GM12878 (cell line): ENCODE measurements around the gene SMARCB1. TPM values are rescaled to one million over a fixed set of nuclear protein-coding genes. Genes with fewer than 3 reads are reported as not detected.

ENCODE experiments used
- ATF7 ChIP-seq: fragments of 450-650 bp; IDR thresholded peaks from 2 replicates; pipeline ENCODE4 v1.6.1; 2016; ENCODE audit warnings: low read depth, mild to moderate bottlenecking
- BACH1 ChIP-seq: fragments of 450-650 bp; IDR thresholded peaks from 2 replicates; pipeline ENCODE4 v1.6.1; 2017; ENCODE audit warnings: mild to moderate bottlenecking, borderline replicate concordance
- IKZF1 ChIP-seq: fragments of 450-650 bp; conservative IDR thresholded peaks from 2 replicates; pipeline ENCODE4 v1.6.1; 2017; ENCODE audit warnings: antibody characterized with exemption, mild to moderate bottlenecking
- JUND ChIP-seq: IDR thresholded peaks from 2 replicates; pipeline ENCODE4 v1.6.1; 2012; ENCODE audit warnings: low read depth, mild to moderate bottlenecking, low read length, improper control_type of control experiment, moderate library complexity
- KLF5 ChIP-seq: fragments of 450-650 bp; IDR thresholded peaks from 2 replicates; pipeline ENCODE4 v1.6.1; 2014; ENCODE audit warnings: mild to moderate bottlenecking; ENCODE audit not compliant: partially characterized antibody
- SP1 ChIP-seq: IDR thresholded peaks from one replicate; pipeline ENCODE4 v1.6.1; 2011; ENCODE audit warnings: low read depth, low read length
- STAT3 ChIP-seq: IDR thresholded peaks from 2 replicates; pipeline ENCODE4 v1.6.1; 2011; ENCODE audit warnings: low read depth, low read length, improper control_type of control experiment
- ZNF274 ChIP-seq: IDR thresholded peaks from one replicate; pipeline ENCODE4 v1.8.0; 2011; ENCODE audit not compliant: insufficient read length, insufficient read depth
- polyA plus RNA-seq, 11 experiments: library from polyadenylated mRNA; depleted of rRNA in 4 of 11; unstranded in 6 of 11; stranded (reverse) in 5 of 11; fragments of >200 nt; fragmentation: Nextera tagmentation in 4 of 11; fragmentation: Illumina TruSeq in 1 of 11; extraction: Ambion mirVana in 4 of 11; extraction: Trizol in 1 of 11; gene quantifications; 1 replicate in 1 of 11; 2 replicates in 10 of 11; pipeline versions ENCODE4 v1.2.1 to v1.2.3, GENCODE V29; 2011 to 2016; ENCODE audit warnings: inconsistent platforms in 2 of 11, missing spikeins in 2 of 11, low read depth in 1 of 11
- total RNA-seq, 4 experiments: library from RNA; depleted of rRNA in 3 of 4; stranded (reverse); fragments of >200 nt in 3 of 4; fragmentation: Illumina TruSeq in 1 of 4; extraction: Trizol in 1 of 4; gene quantifications; 2 replicates each; pipeline versions ENCODE4 v1.2.1 to v1.2.3, GENCODE V29; 2013 to 2021
- TF ChIP-seq, protein P1 (sequence below): fragments of 450-650 bp; formaldehyde crosslinking; IDR thresholded peaks from 2 replicates; pipeline ENCODE4 v1.4.0; 2020; ENCODE audit warnings: mild to moderate bottlenecking, moderate library complexity
- TF ChIP-seq, protein P2 (sequence below): IDR thresholded peaks from 2 replicates; pipeline ENCODE4 v1.6.1; 2012; ENCODE audit warnings: low read depth, low read length, improper control_type of control experiment

Gene SMARCB1
- total and polyA plus RNA-seq, 10 of the 15 experiments (the other 5 are each of a cell fraction or from before 2014, with no cell fraction given): 9.1 to 215 (median 183) TPM

DNA sequence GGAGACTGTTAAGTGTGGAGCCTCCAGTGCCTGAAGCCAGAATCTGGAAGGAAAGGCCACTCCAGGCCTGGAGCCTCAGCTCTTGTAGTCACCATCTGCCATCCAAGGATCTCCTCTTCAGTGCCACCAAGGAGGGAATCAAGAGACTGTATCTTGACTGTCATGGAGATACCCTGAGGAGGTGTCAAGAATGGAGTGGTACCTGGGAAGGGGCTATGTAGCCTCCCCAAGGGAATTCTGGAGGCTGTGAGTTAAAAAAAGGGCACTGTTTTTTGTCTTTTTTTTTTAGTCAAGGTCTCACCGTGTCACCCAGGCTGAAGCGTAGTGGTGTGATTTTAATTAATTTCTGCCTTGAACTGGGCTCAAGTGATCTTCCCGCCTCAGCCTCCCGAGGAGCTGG lies 27.2 kb upstream of the SMARCB1 start (continued):
- TF ChIP-seq, protein P1, sequence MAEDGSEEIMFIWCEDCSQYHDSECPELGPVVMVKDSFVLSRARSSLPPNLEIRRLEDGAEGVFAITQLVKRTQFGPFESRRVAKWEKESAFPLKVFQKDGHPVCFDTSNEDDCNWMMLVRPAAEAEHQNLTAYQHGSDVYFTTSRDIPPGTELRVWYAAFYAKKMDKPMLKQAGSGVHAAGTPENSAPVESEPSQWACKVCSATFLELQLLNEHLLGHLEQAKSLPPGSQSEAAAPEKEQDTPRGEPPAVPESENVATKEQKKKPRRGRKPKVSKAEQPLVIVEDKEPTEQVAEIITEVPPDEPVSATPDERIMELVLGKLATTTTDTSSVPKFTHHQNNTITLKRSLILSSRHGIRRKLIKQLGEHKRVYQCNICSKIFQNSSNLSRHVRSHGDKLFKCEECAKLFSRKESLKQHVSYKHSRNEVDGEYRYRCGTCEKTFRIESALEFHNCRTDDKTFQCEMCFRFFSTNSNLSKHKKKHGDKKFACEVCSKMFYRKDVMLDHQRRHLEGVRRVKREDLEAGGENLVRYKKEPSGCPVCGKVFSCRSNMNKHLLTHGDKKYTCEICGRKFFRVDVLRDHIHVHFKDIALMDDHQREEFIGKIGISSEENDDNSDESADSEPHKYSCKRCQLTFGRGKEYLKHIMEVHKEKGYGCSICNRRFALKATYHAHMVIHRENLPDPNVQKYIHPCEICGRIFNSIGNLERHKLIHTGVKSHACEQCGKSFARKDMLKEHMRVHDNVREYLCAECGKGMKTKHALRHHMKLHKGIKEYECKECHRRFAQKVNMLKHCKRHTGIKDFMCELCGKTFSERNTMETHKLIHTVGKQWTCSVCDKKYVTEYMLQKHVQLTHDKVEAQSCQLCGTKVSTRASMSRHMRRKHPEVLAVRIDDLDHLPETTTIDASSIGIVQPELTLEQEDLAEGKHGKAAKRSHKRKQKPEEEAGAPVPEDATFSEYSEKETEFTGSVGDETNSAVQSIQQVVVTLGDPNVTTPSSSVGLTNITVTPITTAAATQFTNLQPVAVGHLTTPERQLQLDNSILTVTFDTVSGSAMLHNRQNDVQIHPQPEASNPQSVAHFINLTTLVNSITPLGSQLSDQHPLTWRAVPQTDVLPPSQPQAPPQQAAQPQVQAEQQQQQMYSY (CRISPR knock-in tag): no peak
- TF ChIP-seq BACH1 (no peak), ZNF274 (no peak), IKZF1 (no peak), JUND (no peak), KLF5 (no peak), ATF7 (no peak), SP1 (no peak), STAT3 (no peak)
- TF ChIP-seq, protein P2, sequence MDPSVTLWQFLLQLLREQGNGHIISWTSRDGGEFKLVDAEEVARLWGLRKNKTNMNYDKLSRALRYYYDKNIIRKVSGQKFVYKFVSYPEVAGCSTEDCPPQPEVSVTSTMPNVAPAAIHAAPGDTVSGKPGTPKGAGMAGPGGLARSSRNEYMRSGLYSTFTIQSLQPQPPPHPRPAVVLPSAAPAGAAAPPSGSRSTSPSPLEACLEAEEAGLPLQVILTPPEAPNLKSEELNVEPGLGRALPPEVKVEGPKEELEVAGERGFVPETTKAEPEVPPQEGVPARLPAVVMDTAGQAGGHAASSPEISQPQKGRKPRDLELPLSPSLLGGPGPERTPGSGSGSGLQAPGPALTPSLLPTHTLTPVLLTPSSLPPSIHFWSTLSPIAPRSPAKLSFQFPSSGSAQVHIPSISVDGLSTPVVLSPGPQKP: no peak
